ENCODE data around the gene TSPYL1. TPM values are rescaled to one million over a fixed set of nuclear protein-coding genes. Genes with fewer than 3 reads are reported as not detected.

The TSPYL1 gene
- total and polyA plus RNA-seq, 2 of the 8 experiments (the other 6 are each of a cell fraction or from before 2014, with no cell fraction given) = 33.2 to 79.1 TPM

DNA sequence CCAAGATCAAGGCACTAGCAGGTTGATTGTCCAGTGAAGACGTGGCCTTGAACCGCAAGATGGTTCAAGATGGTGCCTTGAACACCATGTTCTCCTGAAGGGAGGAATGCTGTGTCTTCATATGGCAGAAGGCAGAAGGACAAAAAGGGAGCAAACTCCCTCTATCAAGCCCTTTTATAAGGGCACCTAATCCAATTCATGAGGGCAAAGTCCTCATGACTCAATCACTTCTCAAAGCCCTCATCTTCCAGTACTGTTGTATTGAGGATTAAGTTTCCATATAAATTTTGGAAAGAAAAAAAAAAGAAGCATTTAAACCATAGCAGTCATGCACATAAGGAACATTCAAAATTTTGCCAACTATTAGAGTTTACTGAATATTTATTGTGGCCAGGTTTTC lies 29.9 kb upstream of the TSPYL1 start (continued):
- TF ChIP-seq, protein P1, sequence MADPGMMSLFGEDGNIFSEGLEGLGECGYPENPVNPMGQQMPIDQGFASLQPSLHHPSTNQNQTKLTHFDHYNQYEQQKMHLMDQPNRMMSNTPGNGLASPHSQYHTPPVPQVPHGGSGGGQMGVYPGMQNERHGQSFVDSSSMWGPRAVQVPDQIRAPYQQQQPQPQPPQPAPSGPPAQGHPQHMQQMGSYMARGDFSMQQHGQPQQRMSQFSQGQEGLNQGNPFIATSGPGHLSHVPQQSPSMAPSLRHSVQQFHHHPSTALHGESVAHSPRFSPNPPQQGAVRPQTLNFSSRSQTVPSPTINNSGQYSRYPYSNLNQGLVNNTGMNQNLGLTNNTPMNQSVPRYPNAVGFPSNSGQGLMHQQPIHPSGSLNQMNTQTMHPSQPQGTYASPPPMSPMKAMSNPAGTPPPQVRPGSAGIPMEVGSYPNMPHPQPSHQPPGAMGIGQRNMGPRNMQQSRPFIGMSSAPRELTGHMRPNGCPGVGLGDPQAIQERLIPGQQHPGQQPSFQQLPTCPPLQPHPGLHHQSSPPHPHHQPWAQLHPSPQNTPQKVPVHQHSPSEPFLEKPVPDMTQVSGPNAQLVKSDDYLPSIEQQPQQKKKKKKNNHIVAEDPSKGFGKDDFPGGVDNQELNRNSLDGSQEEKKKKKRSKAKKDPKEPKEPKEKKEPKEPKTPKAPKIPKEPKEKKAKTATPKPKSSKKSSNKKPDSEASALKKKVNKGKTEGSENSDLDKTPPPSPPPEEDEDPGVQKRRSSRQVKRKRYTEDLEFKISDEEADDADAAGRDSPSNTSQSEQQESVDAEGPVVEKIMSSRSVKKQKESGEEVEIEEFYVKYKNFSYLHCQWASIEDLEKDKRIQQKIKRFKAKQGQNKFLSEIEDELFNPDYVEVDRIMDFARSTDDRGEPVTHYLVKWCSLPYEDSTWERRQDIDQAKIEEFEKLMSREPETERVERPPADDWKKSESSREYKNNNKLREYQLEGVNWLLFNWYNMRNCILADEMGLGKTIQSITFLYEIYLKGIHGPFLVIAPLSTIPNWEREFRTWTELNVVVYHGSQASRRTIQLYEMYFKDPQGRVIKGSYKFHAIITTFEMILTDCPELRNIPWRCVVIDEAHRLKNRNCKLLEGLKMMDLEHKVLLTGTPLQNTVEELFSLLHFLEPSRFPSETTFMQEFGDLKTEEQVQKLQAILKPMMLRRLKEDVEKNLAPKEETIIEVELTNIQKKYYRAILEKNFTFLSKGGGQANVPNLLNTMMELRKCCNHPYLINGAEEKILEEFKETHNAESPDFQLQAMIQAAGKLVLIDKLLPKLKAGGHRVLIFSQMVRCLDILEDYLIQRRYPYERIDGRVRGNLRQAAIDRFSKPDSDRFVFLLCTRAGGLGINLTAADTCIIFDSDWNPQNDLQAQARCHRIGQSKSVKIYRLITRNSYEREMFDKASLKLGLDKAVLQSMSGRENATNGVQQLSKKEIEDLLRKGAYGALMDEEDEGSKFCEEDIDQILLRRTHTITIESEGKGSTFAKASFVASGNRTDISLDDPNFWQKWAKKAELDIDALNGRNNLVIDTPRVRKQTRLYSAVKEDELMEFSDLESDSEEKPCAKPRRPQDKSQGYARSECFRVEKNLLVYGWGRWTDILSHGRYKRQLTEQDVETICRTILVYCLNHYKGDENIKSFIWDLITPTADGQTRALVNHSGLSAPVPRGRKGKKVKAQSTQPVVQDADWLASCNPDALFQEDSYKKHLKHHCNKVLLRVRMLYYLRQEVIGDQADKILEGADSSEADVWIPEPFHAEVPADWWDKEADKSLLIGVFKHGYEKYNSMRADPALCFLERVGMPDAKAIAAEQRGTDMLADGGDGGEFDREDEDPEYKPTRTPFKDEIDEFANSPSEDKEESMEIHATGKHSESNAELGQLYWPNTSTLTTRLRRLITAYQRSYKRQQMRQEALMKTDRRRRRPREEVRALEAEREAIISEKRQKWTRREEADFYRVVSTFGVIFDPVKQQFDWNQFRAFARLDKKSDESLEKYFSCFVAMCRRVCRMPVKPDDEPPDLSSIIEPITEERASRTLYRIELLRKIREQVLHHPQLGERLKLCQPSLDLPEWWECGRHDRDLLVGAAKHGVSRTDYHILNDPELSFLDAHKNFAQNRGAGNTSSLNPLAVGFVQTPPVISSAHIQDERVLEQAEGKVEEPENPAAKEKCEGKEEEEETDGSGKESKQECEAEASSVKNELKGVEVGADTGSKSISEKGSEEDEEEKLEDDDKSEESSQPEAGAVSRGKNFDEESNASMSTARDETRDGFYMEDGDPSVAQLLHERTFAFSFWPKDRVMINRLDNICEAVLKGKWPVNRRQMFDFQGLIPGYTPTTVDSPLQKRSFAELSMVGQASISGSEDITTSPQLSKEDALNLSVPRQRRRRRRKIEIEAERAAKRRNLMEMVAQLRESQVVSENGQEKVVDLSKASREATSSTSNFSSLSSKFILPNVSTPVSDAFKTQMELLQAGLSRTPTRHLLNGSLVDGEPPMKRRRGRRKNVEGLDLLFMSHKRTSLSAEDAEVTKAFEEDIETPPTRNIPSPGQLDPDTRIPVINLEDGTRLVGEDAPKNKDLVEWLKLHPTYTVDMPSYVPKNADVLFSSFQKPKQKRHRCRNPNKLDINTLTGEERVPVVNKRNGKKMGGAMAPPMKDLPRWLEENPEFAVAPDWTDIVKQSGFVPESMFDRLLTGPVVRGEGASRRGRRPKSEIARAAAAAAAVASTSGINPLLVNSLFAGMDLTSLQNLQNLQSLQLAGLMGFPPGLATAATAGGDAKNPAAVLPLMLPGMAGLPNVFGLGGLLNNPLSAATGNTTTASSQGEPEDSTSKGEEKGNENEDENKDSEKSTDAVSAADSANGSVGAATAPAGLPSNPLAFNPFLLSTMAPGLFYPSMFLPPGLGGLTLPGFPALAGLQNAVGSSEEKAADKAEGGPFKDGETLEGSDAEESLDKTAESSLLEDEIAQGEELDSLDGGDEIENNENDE (IDR thresholded peaks at IDR 0.05; ENCODE audit: insufficient replicate concordance, low read length) = no peak
- TF ChIP-seq SIRT6 (IDR thresholded peaks at IDR 0.05; ENCODE audit: low read length) (no peak), EP300 (IDR thresholded peaks at IDR 0.05; ENCODE audit: borderline replicate concordance in 1 of 2, low read depth in 2 of 2, low read length in 2 of 2) (no peak)
- TF ChIP-seq, protein P2, sequence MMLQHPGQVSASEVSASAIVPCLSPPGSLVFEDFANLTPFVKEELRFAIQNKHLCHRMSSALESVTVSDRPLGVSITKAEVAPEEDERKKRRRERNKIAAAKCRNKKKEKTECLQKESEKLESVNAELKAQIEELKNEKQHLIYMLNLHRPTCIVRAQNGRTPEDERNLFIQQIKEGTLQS (IDR thresholded peaks at IDR 0.05; ENCODE audit: insufficient read depth, low read depth, low read length) = no peak

Data from H1 (cell line).